ENCODE data around the gene HSPA12A. TPM values are rescaled to one million over a fixed set of nuclear protein-coding genes. Genes with fewer than 3 reads are reported as not detected.

HSPA12A gene, protein sequence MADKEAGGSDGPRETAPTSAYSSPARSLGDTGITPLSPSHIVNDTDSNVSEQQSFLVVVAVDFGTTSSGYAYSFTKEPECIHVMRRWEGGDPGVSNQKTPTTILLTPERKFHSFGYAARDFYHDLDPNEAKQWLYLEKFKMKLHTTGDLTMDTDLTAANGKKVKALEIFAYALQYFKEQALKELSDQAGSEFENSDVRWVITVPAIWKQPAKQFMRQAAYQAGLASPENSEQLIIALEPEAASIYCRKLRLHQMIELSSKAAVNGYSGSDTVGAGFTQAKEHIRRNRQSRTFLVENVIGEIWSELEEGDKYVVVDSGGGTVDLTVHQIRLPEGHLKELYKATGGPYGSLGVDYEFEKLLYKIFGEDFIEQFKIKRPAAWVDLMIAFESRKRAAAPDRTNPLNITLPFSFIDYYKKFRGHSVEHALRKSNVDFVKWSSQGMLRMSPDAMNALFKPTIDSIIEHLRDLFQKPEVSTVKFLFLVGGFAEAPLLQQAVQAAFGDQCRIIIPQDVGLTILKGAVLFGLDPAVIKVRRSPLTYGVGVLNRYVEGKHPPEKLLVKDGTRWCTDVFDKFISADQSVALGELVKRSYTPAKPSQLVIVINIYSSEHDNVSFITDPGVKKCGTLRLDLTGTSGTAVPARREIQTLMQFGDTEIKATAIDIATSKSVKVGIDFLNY
- total RNA-seq, result 4.0 and 5.1 TPM in 2 replicates

DNA sequence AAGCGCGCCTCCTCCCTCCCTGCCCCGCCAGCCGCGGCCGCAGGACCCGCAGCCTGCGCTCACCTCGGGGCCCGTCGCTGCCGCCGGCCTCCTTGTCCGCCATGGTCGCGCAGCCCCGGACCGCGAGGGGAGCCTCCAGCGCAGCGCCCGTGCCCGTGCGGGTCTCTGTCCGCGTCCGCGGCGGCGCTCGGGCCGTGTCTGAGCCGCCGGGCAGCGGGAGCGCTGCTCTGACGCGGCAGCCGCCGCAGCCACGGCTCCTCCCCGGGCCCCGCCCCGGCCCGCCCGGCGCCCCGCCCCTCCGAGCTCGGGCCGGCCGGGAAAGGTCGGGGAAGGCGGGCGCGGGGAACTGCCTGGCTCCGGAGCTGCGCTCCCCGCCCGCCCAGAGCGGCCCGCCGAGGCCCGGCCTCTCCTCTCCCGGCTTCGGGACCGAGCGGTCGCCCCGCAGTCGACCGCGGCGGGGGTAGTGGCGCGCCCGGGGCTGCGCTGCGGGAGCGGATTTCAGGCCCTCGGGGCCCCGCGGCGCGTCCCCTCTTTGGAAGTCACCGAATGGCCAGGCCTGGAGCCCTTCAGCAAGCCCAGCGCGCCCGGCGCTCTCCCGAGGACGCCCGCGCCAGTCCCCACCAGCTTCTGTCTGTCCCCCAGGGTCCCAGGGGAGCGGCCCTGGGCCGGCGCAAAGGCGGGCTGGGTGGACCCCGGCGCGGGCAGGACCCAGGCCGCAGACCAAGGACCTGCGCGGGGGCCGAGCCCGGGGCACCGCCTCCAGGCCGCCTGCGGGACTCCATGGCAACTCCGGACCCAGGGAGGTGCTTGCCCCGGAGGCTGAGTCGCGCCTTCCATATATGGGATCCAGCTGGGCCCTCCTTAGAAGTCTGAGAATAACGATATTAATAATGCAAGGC lies at the start of gene HSPA12A:
HSPA12A (minus strand) TSS at position 200 of the 899 bp plus-strand sequence; CDS start at position 103, 97 bp downstream.
- H3K27ac Mint-ChIP-seq, result no peak within 1 kb of the TSS
- no peaks in the 10 kb centered on the region for H3K36me3 Mint-ChIP-seq (ENCODE audit: low read depth)
- ChIA-PET POLR2A (no interaction called here), CTCF (no interaction called here)
- peaks cover 49% of the 10 kb centered on the region for H3K27me3 Mint-ChIP-seq
- no peaks in the 10 kb centered on the region for H3K9me3 Mint-ChIP-seq
- DNase-seq (peak; percentile 44), ATAC-seq (ENCODE audit: low read depth) (peak; percentile 87)
- TF ChIP-seq, protein P1, sequence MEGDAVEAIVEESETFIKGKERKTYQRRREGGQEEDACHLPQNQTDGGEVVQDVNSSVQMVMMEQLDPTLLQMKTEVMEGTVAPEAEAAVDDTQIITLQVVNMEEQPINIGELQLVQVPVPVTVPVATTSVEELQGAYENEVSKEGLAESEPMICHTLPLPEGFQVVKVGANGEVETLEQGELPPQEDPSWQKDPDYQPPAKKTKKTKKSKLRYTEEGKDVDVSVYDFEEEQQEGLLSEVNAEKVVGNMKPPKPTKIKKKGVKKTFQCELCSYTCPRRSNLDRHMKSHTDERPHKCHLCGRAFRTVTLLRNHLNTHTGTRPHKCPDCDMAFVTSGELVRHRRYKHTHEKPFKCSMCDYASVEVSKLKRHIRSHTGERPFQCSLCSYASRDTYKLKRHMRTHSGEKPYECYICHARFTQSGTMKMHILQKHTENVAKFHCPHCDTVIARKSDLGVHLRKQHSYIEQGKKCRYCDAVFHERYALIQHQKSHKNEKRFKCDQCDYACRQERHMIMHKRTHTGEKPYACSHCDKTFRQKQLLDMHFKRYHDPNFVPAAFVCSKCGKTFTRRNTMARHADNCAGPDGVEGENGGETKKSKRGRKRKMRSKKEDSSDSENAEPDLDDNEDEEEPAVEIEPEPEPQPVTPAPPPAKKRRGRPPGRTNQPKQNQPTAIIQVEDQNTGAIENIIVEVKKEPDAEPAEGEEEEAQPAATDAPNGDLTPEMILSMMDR (IDR thresholded peaks at IDR 0.05), result no peak
- intact Hi-C loops (cut with micrococcal nuclease), result loop anchor here (2.0 kb wide), 1 partner anchor 432 kb away; no protein-coding TSS in a partner anchor
- peaks cover 5% of the 10 kb centered on the region for H3K4me1 Mint-ChIP-seq
- peak within 1 kb of the TSS; percentile 64 for H3K4me3 Mint-ChIP-seq

DNA sequence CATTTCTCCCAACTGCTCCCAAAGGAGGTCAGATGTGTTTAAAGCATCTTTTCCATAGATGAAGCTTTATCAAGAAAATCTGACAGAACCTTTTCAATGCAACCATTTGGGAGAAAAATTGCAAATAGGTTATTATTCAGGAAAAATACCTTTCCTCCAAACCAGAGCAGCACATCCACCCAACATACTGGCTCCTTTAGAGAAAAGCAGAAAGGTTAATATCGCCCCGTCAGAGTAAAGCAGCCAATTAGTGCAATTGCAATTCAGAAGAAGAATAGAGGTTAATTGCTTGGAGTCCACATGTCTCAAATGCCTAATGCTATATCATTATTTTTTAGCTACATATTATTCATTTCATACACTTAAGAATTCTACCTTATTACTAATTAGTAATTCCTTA lies 48.9 kb upstream of the HSPA12A start:
- DNase-seq, result no peak
- peaks cover 12% of the 10 kb centered on the region for H3K4me1 Mint-ChIP-seq
- no peaks in the 10 kb centered on the region for H3K36me3 Mint-ChIP-seq (ENCODE audit: low read depth)
- CTCF ChIA-PET, result interaction anchor here (0.6 to 2.4 kb wide), 3 partner anchors 352 to 1609 kb away, joined by 3 to 8 read pairs (median 3); no protein-coding TSS in a partner anchor
- H3K27ac Mint-ChIP-seq, result no peak overlapping the region
- ATAC-seq (ENCODE audit: low read depth), result no peak
- H3K27me3 Mint-ChIP-seq, result peaks cover 21% of the 10 kb centered on the region
- intact Hi-C loops (cut with micrococcal nuclease), result loop anchor here (10.0 kb wide), 1 partner anchor 284 kb away; no protein-coding TSS in a partner anchor
- TF ChIP-seq, protein P1 (IDR thresholded peaks at IDR 0.05), result no peak
- POLR2A ChIA-PET, result no interaction called here
- no peaks in the 10 kb centered on the region for H3K9me3 Mint-ChIP-seq
- no peak overlapping the region for H3K4me3 Mint-ChIP-seq

DNA sequence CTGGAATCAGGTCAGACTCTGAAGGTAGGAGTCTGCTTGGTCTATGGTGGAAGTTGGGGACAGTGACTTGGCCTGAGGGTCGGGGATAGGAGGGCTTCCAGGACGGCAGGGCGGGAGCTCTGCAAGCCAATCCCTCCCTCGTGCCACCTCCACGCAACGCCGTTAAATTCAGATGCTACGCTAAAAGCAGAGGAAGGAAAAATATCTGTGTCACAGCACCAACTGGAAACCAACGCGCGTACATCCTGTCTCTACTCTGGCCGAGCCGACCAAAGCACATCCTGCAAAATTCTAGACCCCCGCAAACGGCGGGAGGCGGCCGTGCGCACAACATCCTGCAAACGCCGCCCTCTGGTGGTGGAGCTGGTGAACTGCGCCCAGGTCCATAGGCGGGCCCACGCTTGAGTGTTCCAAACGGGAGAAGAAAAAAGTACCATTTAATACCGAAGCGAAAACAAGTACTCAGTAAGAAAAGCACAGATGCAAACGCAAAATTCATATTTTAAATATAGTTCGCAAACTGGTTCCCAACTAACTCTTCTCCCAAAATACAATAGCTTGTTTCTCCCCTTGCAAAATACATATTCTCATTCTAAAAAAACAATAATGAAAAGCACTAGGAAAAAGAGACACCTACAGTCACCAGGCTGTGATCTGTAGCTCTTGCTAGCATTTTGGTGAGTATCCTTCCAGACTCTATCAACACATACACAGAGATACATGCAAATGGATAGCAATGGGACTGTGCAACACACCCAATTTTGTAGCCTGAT lies 45.7 kb upstream of the HSPA12A start:
- ATAC-seq (ENCODE audit: low read depth) (peak; percentile 82), DNase-seq (peak; percentile 49)
- Mint-ChIP-seq H3K4me1 (peaks cover 12% of the 10 kb centered on the region), H3K27ac (no peak overlapping the region), H3K4me3 (peak overlapping the region; percentile 46), H3K9me3 (no peaks in the 10 kb centered on the region), H3K36me3 (ENCODE audit: low read depth) (no peaks in the 10 kb centered on the region), H3K27me3 (peaks cover 20% of the 10 kb centered on the region)
- TF ChIP-seq, protein P1 (IDR thresholded peaks at IDR 0.05), result peak; percentile 96
- POLR2A ChIA-PET, result no interaction called here
- CTCF ChIA-PET, result interaction anchor here (0.6 to 3.1 kb wide), 13 partner anchors 9 to 387 kb away, joined by 3 to 23 read pairs (median 4); partner anchors contain the start of gene ENO4
- intact Hi-C loops (cut with micrococcal nuclease), result loop anchor here (2.0 kb wide), 1 partner anchor 105 kb away; no protein-coding TSS in a partner anchor

DNA sequence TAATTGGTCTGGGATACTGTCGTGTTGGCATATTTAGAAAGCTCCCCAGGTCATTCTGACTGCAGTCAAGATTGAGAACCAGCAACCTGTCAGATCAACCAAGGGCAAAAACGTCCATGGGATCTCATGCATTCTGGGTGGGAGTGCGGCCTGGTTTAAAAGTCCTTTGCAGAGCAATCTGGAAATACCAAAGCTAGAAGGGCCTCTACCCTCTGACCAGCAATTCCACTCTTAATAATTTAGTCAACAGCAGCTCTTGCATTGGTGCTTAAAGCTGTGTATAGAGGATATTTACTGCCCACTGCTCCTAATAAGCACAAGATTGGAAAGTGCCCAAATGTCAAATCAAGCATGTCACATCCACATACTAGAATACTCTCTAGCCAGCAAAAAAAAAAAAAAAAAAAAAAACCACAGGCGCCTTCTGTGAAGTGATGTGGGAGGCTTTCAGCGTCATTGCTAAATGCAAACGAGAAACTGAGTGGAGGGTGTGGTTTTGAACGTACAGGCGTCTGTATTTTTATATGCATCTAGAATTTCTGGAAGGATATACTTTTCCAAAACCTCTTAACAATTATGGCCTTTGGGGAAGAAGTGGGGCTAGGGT lies 44.8 kb upstream of the HSPA12A start:
- POLR2A ChIA-PET, result no interaction called here

More for the DNA sequence above, 44.8 kb upstream of the HSPA12A start:
- Mint-ChIP-seq H3K9me3 (no peaks in the 10 kb centered on the region), H3K4me1 (peaks cover 12% of the 10 kb centered on the region), H3K27ac (no peak overlapping the region), H3K4me3 (peak overlapping the region; percentile 46), H3K27me3 (peaks cover 15% of the 10 kb centered on the region), H3K36me3 (ENCODE audit: low read depth) (no peaks in the 10 kb centered on the region)
- ATAC-seq (ENCODE audit: low read depth), result no peak
- DNase-seq, result no peak
- CTCF ChIA-PET, result interaction anchor here (0.6 to 3.1 kb wide), 9 partner anchors 8 to 105 kb away, joined by 3 to 23 read pairs (median 4); partner anchors contain the start of gene ENO4
- TF ChIP-seq, protein P1 (IDR thresholded peaks at IDR 0.05), result no peak
- intact Hi-C loops (cut with micrococcal nuclease), result no loop called here
